ENCODE results near the gene RARRES1. TPM values are rescaled to one million over a fixed set of nuclear protein-coding genes. Genes with fewer than 3 reads are reported as not detected.

The RARRES1 gene
- polyA plus RNA-seq, 1 experiment, result 2.0 TPM

DNA sequence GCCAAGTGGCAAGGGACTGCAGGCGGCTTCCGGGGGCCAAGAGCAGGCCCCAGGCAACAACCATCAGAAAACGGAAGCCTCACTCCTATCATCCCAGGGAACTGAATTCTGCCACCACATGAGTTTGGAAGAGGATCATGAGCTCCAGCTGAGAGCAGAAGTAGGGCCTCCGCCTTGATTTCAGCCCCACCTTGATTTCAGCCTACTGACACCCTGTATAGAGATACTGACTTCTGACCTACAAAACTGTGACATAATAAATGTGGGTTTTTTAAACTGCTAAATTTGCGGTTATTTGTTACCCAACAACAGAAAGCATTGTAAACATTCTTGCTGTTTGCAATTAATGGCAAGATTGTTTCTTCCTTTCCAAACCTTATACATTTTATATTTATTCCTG, 21.6 kb upstream of the RARRES1 start:
- Histone ChIP-seq H3K4me3 (ENCODE audit: low read depth, low read length) (no peak overlapping the region), H3K27me3 (ENCODE audit: control insufficient read depth, insufficient read depth, low read length) (no peaks in the 10 kb centered on the region), H3K36me3 (ENCODE audit: control insufficient read depth, insufficient read depth, low read length) (peaks cover 1% of the 10 kb centered on the region)
- DNase-seq (ENCODE audit: low read depth), result no peak
- ChIA-PET CTCF (no interaction called here), POLR2A (no interaction called here)
- TF ChIP-seq, protein P1, sequence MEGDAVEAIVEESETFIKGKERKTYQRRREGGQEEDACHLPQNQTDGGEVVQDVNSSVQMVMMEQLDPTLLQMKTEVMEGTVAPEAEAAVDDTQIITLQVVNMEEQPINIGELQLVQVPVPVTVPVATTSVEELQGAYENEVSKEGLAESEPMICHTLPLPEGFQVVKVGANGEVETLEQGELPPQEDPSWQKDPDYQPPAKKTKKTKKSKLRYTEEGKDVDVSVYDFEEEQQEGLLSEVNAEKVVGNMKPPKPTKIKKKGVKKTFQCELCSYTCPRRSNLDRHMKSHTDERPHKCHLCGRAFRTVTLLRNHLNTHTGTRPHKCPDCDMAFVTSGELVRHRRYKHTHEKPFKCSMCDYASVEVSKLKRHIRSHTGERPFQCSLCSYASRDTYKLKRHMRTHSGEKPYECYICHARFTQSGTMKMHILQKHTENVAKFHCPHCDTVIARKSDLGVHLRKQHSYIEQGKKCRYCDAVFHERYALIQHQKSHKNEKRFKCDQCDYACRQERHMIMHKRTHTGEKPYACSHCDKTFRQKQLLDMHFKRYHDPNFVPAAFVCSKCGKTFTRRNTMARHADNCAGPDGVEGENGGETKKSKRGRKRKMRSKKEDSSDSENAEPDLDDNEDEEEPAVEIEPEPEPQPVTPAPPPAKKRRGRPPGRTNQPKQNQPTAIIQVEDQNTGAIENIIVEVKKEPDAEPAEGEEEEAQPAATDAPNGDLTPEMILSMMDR (IDR thresholded peaks at IDR 0.05; ENCODE audit: insufficient read depth, low read depth, low read length), result no peak

DNA sequence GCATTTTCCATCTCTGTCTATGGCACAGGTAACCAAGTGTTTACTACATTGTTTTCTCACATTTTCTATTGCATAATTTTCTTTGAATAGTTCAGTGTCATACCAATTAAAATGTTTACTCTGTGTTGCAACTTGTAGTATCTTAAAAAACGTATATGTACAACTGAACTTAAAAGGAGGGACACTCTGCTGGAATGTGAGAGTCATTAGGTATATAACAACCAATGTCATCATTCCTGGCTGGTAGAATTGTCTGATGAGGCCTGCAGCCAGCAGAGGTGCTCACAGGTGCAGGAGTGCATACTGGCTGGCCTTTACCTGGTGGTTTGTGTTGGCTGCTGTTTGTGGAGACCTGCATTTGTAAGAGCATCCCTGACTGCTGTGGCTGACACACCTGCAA, 19.1 kb upstream of the RARRES1 start:
- no peak for DNase-seq (ENCODE audit: low read depth)
- Histone ChIP-seq H3K36me3 (ENCODE audit: control insufficient read depth, insufficient read depth, low read length) (peaks cover 1% of the 10 kb centered on the region), H3K4me3 (ENCODE audit: low read depth, low read length) (no peak overlapping the region), H3K27me3 (ENCODE audit: control insufficient read depth, insufficient read depth, low read length) (no peaks in the 10 kb centered on the region)
- ChIA-PET POLR2A (no interaction called here), CTCF (interaction anchor here (2.1 kb wide), 1 partner anchor 14 kb away, joined by 7 read pairs; no protein-coding TSS in a partner anchor)
- TF ChIP-seq, protein P1 (IDR thresholded peaks at IDR 0.05; ENCODE audit: insufficient read depth, low read depth, low read length), result no peak

DNA sequence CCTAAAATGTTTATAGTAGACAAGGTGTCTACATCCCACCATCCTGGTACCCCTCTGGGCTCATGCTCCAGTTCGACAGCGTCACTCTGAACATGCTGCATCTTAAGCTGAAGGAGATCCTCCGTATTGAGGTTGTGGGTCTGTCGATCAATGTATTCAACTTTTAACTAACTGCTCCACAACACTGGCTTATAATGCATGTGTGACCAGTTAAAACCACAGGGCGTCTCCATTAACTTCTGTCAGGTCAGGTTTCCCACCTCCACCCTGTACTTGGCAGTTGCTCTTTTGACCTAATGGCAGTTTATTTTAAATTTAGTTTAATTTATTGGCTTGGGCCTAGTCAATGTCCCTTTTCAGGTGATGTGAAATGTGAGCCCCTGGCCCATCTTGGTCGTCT, 17.8 kb upstream of the RARRES1 start:
- DNase-seq (ENCODE audit: low read depth), result no peak
- peaks cover 1% of the 10 kb centered on the region for H3K36me3 ChIP-seq (ENCODE audit: control insufficient read depth, insufficient read depth, low read length)
- ChIA-PET CTCF (no interaction called here), POLR2A (no interaction called here)
- no peaks in the 10 kb centered on the region for H3K27me3 ChIP-seq (ENCODE audit: control insufficient read depth, insufficient read depth, low read length)
- no peak overlapping the region for H3K4me3 ChIP-seq (ENCODE audit: low read depth, low read length)
- TF ChIP-seq, protein P1 (IDR thresholded peaks at IDR 0.05; ENCODE audit: insufficient read depth, low read depth, low read length), result no peak

DNA sequence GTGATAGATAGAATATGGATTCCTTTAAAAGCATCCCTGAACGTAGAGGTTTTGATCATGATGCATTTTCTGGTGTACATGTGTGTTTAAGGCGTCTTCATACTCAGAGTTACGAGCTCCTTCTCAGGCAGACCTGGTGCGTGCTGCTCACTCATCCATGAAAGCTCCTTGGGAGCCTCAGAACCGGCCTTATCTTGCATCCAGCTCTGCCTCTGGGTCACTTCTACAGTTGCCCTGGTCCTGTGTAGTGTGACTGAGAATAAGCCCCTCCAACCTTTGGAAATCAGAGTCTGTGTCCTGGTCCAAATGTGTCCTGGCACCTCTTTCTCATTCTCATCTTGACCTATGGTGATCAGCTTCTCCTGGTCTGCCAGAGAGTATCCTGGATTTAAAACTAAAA, 17.3 kb upstream of the RARRES1 start:
- CTCF ChIA-PET, result no interaction called here
- POLR2A ChIA-PET, result no interaction called here

DNA sequence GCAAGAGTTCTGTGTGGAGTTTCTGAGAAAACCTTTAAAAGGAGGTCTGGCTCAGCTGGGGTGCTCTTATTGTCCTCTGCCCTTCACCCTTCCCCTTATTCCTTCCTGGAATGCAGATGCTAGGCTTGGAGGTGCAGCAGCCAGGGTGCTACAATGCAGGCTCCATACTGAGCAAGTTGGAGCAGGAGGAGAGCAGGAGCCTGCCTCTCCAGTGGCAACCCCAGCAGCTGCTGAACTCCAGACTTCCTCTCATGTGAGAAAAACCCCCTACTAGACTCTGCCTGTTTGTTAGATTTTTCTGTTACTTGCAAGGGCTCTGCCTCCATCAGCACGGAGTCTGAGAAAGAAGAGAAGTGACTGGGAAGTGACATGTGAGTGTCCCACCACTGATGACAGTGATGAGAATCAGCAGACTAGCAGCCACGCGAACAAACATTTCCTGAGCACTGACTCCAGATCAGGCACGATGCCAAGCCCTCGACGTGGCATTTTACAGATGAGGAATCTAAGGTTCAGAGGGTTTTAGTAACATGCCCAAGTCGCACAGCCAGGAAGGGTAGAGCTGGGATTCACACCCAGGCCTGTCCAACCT, 16.1 kb upstream of the RARRES1 start:
- POLR2A ChIA-PET, result no interaction called here
- peaks cover 7% of the 10 kb centered on the region for H3K36me3 ChIP-seq (ENCODE audit: control insufficient read depth, insufficient read depth, low read length)
- no peaks in the 10 kb centered on the region for H3K27me3 ChIP-seq (ENCODE audit: control insufficient read depth, insufficient read depth, low read length)
- H3K4me3 ChIP-seq (ENCODE audit: low read depth, low read length), result no peak overlapping the region
- DNase-seq (ENCODE audit: low read depth), result no peak
- TF ChIP-seq, protein P1 (IDR thresholded peaks at IDR 0.05; ENCODE audit: insufficient read depth, low read depth, low read length), result no peak
- CTCF ChIA-PET, result interaction anchor here (1.1 kb wide), 1 partner anchor 21 kb away, joined by 4 read pairs; no protein-coding TSS in a partner anchor

More for the DNA sequence above, 17.3 kb upstream of the RARRES1 start:
- TF ChIP-seq, protein P1 (IDR thresholded peaks at IDR 0.05; ENCODE audit: insufficient read depth, low read depth, low read length), result no peak
- H3K27me3 ChIP-seq (ENCODE audit: control insufficient read depth, insufficient read depth, low read length), result no peaks in the 10 kb centered on the region
- no peak overlapping the region for H3K4me3 ChIP-seq (ENCODE audit: low read depth, low read length)
- peaks cover 3% of the 10 kb centered on the region for H3K36me3 ChIP-seq (ENCODE audit: control insufficient read depth, insufficient read depth, low read length)
- DNase-seq (ENCODE audit: low read depth), result no peak
